Measurements from ENCODE around the gene TDRD9.

DNA sequence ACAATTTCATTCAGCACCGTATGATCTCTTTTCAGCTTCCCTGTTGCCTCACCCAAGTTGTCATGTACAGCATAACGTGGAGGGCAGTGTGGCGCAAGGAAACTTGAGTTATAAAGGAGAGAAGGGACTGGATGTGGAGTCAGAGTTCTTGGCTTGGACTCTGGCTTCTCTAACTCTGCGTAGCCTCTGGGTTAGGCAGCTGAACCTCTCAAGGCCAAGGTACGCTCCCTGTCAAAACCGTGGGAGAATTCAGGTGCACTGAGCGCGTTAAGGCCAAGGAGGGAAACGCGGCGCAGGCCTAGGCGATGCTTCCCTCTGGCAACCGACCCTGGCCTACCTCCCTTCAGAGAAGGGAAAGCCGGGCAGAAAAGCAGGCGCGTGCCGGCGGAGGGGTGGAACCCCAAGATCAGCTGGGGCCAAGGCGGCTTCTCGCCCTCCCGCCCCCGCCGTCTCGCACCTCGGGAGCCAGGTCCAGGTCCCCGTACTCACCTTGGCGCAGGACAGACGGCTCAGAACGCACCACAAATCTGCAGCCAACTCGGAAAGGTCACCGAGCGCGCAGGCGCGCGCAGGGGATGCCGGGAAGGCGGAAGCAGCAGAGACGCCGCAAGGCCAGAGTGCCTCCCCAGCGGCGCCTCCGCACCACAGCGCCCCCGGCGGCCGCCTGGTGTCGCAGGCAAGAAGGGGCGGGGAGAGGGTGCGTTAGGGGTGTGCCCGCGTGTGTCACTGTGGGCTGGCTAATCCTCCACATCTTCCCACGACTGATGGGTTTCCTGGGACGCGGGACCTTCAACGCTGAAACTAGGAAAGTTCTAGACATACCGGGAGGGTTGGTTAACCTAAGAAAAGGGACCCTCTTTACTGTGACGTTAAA is 7.0 kb upstream of the TDRD9 start:
- TF ChIP-seq EZH2 (IDR thresholded peaks at IDR 0.05; ENCODE audit: low read depth, unreplicated experiment) (no peak), JUNB (IDR thresholded peaks at IDR 0.05; ENCODE audit: unreplicated experiment) (no peak), POLR2AphosphoS5 (IDR thresholded peaks at IDR 0.05; ENCODE audit: low read depth) (peak; percentile 92), STAT1 (IDR thresholded peaks at IDR 0.05; ENCODE audit: unreplicated experiment) (no peak), CREB1 (CRISPR knock-in tag; IDR thresholded peaks at IDR 0.05; ENCODE audit: low read depth) (peak; percentile 75), EZH2phosphoT487 (IDR thresholded peaks at IDR 0.05; ENCODE audit: unreplicated experiment) (no peak), NANOG (IDR thresholded peaks at IDR 0.05; ENCODE audit: borderline replicate concordance) (no peak)
- TF ChIP-seq, protein P1, sequence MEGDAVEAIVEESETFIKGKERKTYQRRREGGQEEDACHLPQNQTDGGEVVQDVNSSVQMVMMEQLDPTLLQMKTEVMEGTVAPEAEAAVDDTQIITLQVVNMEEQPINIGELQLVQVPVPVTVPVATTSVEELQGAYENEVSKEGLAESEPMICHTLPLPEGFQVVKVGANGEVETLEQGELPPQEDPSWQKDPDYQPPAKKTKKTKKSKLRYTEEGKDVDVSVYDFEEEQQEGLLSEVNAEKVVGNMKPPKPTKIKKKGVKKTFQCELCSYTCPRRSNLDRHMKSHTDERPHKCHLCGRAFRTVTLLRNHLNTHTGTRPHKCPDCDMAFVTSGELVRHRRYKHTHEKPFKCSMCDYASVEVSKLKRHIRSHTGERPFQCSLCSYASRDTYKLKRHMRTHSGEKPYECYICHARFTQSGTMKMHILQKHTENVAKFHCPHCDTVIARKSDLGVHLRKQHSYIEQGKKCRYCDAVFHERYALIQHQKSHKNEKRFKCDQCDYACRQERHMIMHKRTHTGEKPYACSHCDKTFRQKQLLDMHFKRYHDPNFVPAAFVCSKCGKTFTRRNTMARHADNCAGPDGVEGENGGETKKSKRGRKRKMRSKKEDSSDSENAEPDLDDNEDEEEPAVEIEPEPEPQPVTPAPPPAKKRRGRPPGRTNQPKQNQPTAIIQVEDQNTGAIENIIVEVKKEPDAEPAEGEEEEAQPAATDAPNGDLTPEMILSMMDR (conservative IDR thresholded peaks at IDR 0.05; ENCODE audit: low read depth in 2 of 2), result peak; percentile 81 to 91
- TF ChIP-seq, protein P2, sequence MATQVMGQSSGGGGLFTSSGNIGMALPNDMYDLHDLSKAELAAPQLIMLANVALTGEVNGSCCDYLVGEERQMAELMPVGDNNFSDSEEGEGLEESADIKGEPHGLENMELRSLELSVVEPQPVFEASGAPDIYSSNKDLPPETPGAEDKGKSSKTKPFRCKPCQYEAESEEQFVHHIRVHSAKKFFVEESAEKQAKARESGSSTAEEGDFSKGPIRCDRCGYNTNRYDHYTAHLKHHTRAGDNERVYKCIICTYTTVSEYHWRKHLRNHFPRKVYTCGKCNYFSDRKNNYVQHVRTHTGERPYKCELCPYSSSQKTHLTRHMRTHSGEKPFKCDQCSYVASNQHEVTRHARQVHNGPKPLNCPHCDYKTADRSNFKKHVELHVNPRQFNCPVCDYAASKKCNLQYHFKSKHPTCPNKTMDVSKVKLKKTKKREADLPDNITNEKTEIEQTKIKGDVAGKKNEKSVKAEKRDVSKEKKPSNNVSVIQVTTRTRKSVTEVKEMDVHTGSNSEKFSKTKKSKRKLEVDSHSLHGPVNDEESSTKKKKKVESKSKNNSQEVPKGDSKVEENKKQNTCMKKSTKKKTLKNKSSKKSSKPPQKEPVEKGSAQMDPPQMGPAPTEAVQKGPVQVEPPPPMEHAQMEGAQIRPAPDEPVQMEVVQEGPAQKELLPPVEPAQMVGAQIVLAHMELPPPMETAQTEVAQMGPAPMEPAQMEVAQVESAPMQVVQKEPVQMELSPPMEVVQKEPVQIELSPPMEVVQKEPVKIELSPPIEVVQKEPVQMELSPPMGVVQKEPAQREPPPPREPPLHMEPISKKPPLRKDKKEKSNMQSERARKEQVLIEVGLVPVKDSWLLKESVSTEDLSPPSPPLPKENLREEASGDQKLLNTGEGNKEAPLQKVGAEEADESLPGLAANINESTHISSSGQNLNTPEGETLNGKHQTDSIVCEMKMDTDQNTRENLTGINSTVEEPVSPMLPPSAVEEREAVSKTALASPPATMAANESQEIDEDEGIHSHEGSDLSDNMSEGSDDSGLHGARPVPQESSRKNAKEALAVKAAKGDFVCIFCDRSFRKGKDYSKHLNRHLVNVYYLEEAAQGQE (IDR thresholded peaks at IDR 0.05; ENCODE audit: unreplicated experiment), result no peak
- TF ChIP-seq, protein P3, sequence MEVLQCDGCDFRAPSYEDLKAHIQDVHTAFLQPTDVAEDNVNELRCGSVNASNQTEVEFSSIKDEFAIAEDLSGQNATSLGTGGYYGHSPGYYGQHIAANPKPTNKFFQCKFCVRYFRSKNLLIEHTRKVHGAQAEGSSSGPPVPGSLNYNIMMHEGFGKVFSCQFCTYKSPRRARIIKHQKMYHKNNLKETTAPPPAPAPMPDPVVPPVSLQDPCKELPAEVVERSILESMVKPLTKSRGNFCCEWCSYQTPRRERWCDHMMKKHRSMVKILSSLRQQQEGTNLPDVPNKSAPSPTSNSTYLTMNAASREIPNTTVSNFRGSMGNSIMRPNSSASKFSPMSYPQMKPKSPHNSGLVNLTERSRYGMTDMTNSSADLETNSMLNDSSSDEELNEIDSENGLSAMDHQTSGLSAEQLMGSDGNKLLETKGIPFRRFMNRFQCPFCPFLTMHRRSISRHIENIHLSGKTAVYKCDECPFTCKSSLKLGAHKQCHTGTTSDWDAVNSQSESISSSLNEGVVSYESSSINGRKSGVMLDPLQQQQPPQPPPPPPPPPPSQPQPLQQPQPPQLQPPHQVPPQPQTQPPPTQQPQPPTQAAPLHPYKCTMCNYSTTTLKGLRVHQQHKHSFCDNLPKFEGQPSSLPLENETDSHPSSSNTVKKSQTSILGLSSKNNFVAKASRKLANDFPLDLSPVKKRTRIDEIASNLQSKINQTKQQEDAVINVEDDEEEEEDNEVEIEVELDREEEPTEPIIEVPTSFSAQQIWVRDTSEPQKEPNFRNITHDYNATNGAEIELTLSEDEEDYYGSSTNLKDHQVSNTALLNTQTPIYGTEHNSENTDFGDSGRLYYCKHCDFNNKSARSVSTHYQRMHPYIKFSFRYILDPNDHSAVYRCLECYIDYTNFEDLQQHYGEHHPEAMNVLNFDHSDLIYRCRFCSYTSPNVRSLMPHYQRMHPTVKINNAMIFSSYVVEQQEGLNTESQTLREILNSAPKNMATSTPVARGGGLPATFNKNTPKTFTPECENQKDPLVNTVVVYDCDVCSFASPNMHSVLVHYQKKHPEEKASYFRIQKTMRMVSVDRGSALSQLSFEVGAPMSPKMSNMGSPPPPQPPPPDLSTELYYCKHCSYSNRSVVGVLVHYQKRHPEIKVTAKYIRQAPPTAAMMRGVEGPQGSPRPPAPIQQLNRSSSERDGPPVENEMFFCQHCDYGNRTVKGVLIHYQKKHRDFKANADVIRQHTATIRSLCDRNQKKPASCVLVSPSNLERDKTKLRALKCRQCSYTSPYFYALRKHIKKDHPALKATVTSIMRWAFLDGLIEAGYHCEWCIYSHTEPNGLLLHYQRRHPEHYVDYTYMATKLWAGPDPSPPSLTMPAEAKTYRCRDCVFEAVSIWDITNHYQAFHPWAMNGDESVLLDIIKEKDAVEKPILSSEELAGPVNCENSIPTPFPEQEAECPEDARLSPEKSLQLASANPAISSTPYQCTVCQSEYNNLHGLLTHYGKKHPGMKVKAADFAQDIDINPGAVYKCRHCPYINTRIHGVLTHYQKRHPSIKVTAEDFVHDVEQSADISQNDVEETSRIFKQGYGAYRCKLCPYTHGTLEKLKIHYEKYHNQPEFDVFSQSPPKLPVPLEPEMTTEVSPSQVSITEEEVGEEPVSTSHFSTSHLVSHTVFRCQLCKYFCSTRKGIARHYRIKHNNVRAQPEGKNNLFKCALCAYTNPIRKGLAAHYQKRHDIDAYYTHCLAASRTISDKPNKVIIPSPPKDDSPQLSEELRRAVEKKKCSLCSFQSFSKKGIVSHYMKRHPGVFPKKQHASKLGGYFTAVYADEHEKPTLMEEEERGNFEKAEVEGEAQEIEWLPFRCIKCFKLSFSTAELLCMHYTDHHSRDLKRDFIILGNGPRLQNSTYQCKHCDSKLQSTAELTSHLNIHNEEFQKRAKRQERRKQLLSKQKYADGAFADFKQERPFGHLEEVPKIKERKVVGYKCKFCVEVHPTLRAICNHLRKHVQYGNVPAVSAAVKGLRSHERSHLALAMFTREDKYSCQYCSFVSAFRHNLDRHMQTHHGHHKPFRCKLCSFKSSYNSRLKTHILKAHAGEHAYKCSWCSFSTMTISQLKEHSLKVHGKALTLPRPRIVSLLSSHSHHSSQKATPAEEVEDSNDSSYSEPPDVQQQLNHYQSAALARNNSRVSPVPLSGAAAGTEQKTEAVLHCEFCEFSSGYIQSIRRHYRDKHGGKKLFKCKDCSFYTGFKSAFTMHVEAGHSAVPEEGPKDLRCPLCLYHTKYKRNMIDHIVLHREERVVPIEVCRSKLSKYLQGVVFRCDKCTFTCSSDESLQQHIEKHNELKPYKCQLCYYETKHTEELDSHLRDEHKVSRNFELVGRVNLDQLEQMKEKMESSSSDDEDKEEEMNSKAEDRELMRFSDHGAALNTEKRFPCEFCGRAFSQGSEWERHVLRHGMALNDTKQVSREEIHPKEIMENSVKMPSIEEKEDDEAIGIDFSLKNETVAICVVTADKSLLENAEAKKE (CRISPR knock-in tag; IDR thresholded peaks at IDR 0.05), result no peak

All from GM23338 (cell line).